Central memory CD8-positive, alpha-beta T cell (primary cell): ENCODE results near the gene MLANA.

Experiments
- ATAC-seq: fragments of 150-1000 bp; cut with Tn5 transposase; replicated peaks from 2 replicates; pipeline ENCODE4 v1.10.0; 2022; ENCODE audit warnings: mild to moderate bottlenecking, moderate FRiP score, moderate number of reproducible peaks; ENCODE audit not compliant: poor library complexity, severe bottlenecking; ENCODE audit errors: extremely low read depth
- DNase-seq, 2 donors: peaks; one replicate each; pipeline ENCODE4 v3.0.0; 2021; ENCODE audit warnings: low spot score in 2 of 2
- H3K27ac Mint-ChIP-seq: one replicate; pipeline ENCODE4 v1.8.0; 2022; ENCODE audit warnings: low read depth, mild to moderate bottlenecking, moderate library complexity, mixed read lengths
- H3K27me3 Mint-ChIP-seq: one replicate; pipeline ENCODE4 v1.8.0; 2022; ENCODE audit warnings: mixed read lengths
- H3K36me3 Mint-ChIP-seq: one replicate; pipeline ENCODE4 v1.8.0; 2022; ENCODE audit warnings: mild to moderate bottlenecking, moderate library complexity, mixed read lengths; ENCODE audit not compliant: insufficient read depth
- H3K4me1 Mint-ChIP-seq: one replicate; pipeline ENCODE4 v1.8.0; 2022; ENCODE audit warnings: mixed read lengths
- H3K4me3 Mint-ChIP-seq: one replicate; pipeline ENCODE4 v1.8.0; 2022; ENCODE audit warnings: mild to moderate bottlenecking, moderate library complexity, mixed read lengths
- H3K9me3 Mint-ChIP-seq: one replicate; pipeline ENCODE4 v1.8.0; 2022; ENCODE audit warnings: mixed read lengths

MLANA gene

DNA sequence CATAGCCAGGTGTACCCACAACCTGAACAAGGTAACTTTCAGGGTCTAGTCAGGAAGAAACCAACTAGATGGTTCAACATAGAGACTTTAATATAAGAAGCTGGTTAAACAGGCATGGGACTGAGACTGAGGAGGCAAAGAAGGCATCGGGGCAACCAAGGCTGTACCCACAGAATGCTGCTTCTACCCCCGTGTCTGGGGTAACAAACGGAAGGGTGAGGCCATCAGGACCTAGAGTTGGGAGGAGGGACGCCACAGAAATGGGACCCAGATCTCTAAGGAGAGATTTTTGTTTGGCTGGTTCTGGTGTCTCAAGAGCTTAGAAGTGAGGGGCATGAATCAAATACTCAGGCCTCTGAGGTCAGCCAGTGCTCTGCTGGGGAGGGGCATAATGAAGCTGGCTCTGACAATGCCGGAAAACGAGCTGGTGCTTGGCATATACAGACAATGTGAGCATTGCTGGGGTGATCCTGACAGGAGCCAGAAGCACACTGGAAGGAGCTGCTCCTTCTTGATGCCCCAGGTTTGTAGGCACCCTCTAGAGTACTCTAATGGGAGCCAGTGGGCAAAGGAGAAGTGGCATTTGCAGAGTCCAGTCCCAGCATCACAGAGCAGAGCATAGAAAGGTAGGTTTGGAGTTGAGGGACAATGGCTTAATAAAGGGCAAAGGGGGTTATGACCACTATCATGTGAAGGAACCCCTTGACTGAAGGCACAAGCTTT, 3.7 kb downstream of the MLANA start:
- H3K4me1 Mint-ChIP-seq, result no peaks in the 10 kb centered on the region
- peaks cover 2% of the 10 kb centered on the region for H3K36me3 Mint-ChIP-seq
- no peak overlapping the region for H3K27ac Mint-ChIP-seq
- no peak for ATAC-seq
- H3K9me3 Mint-ChIP-seq, result no peaks in the 10 kb centered on the region
- no peak overlapping the region for H3K4me3 Mint-ChIP-seq
- no peaks in the 10 kb centered on the region for H3K27me3 Mint-ChIP-seq
- DNase-seq, result no peak

DNA sequence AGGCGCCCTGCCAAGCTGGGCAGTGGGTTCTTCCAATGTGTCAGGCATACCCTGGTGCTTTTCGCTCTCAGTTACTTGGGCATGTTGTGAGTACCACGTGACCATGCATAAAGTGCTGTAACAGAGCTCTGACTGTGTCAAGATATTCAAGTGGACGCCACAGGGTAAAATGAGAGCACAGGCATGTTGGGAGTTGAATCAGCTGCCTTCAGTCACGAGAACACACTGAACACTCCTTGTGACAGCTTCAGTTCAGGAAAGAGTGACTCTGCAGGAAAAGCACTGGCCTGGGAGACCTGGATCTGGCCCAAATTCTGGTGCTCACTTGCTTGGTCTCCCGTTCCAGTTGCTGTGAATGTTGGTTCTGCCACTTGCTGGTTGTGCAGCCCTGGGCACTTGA, 5.1 kb downstream of the MLANA start:
- Mint-ChIP-seq H3K9me3 (no peaks in the 10 kb centered on the region), H3K27ac (no peak overlapping the region), H3K36me3 (no peaks in the 10 kb centered on the region), H3K4me3 (no peak overlapping the region), H3K27me3 (no peaks in the 10 kb centered on the region), H3K4me1 (no peaks in the 10 kb centered on the region)
- ATAC-seq, result no peak
- DNase-seq, result no peak

DNA sequence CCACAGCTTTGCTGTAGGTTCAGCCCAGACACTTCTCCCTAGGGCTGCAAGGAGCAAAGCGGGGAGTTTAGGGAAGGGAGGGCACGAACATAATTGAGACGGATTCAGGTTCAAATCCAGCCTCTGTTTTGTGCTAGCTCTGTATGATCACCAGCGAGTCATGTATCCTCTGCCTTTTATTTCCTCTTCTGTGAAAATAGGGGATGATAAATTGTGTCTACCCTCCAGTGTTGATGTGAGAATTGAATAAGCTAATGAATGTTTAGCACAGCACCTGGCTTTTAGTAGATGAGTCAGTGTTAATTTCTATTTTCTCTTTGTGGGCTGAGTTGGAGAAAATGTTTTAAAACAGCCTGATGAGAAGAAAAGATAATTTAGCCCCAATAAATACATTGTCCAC, 6.2 kb downstream of the MLANA start:
- Mint-ChIP-seq H3K4me1 (no peaks in the 10 kb centered on the region), H3K9me3 (no peaks in the 10 kb centered on the region), H3K27me3 (no peaks in the 10 kb centered on the region), H3K36me3 (no peaks in the 10 kb centered on the region), H3K4me3 (no peak overlapping the region), H3K27ac (no peak overlapping the region)
- no peak for ATAC-seq
- no peak for DNase-seq

DNA sequence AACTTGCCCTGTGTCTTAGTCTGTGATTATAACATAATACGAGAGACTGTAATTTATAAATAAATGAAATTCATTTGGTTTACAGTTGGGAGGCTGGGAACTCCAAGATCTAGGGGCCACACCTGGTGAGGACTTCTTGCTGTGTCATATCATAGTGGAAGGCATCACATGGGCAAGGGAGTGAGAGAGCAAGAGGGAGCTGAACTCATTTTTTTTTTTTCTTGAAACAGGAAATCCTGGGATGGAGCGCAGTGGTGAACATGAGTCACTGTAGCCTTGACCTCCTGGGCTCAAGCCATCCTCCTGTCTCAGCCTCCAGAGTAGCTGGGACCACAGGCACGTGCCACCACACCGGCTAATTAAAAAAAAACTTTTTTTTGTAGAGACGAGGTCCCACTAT, 7.2 kb downstream of the MLANA start:
- Mint-ChIP-seq H3K27ac (no peak overlapping the region), H3K4me3 (no peak overlapping the region), H3K27me3 (no peaks in the 10 kb centered on the region), H3K9me3 (no peaks in the 10 kb centered on the region), H3K36me3 (no peaks in the 10 kb centered on the region), H3K4me1 (no peaks in the 10 kb centered on the region)
- no peak for DNase-seq
- ATAC-seq, result no peak

DNA sequence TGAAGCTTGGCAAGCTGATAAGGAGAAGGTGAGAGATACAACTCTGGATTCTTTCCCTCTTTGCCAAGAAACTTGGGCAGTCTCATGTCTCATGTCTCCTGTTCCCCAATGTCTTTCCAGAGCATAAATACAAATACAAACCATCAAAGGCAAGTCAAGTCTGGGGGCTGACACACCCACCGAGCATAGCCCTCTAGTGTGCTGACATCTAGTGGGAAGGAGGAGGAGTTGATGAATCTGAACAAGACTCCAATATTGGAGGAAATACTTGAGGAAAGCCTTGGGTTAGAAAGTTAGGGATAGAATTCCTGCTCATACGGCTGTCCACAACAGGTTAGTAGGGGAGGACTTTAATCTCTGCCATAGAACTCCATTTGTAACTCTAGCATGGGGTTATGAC, 8.6 kb downstream of the MLANA start:
- DNase-seq (no peak), ATAC-seq (no peak)
- Mint-ChIP-seq H3K4me1 (no peaks in the 10 kb centered on the region), H3K27ac (no peak overlapping the region), H3K27me3 (no peaks in the 10 kb centered on the region), H3K36me3 (no peaks in the 10 kb centered on the region), H3K9me3 (no peaks in the 10 kb centered on the region), H3K4me3 (no peak overlapping the region)

DNA sequence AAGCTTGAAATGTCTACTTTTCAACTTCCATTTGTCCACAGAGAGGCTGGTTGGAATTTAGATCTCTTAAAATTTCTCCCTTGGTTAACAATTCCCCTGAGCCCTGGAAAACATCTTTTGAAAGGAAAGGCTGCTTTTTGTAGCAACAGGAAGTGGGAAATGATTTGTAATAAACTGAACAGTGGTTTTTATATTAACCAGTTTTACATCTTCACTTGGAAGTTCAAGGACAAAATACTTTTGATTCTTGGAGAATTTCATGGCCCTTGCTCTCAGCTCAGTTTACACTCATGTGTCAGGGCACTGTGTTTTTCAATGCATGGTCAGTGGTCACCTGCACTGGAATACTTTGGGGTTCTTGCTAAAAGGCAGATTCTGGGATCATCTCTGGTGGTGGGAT, 9.9 kb downstream of the MLANA start:
- Mint-ChIP-seq H3K27me3 (no peaks in the 10 kb centered on the region), H3K4me3 (no peak overlapping the region), H3K27ac (no peak overlapping the region), H3K36me3 (no peaks in the 10 kb centered on the region), H3K9me3 (no peaks in the 10 kb centered on the region), H3K4me1 (no peaks in the 10 kb centered on the region)
- DNase-seq (no peak), ATAC-seq (no peak)

DNA sequence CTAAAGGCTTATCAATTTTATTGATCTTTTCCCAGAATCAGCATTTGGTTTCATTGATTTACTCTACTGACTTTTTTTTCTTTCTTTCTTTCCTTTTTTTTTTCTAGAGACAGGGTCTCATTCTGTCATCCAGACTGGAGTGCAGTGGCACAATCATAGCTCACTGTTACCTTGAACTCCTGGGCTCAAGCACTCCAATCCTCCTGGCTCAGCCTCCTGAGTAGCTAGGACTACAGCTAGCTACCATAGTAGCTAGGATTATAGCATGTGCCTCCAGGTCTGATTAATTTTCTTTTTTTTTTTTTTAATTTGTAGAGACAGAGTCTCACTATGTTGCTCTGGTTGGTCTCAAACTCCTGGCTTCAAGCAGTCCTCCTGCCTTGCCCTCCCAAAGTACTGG, 11.7 kb downstream of the MLANA start:
- H3K4me3 Mint-ChIP-seq, result no peak overlapping the region
- no peaks in the 10 kb centered on the region for H3K27me3 Mint-ChIP-seq
- no peak for ATAC-seq
- DNase-seq, result no peak
- H3K9me3 Mint-ChIP-seq, result no peaks in the 10 kb centered on the region
- no peaks in the 10 kb centered on the region for H3K36me3 Mint-ChIP-seq
- H3K27ac Mint-ChIP-seq, result peak overlapping the region; percentile 36
- H3K4me1 Mint-ChIP-seq, result no peaks in the 10 kb centered on the region

DNA sequence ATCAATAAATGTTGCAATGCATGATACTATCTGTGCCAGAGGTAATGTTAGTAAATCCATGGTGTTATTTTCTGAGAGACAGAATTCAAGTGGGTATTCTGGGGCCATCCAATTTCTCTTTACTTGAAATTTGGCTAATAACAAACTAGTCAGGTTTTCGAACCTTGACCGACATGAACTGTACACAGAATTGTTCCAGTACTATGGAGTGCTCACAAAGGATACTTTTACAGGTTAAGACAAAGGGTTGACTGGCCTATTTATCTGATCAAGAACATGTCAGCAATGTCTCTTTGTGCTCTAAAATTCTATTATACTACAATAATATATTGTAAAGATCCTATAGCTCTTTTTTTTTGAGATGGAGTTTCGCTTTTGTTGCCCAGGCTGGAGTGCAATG, 18.2 kb downstream of the MLANA start:
- ATAC-seq, result no peak
- no peaks in the 10 kb centered on the region for H3K9me3 Mint-ChIP-seq
- H3K27me3 Mint-ChIP-seq, result no peaks in the 10 kb centered on the region
- no peak overlapping the region for H3K27ac Mint-ChIP-seq
- no peak overlapping the region for H3K4me3 Mint-ChIP-seq
- no peaks in the 10 kb centered on the region for H3K36me3 Mint-ChIP-seq
- DNase-seq, result no peak
- H3K4me1 Mint-ChIP-seq, result peaks cover 15% of the 10 kb centered on the region

DNA sequence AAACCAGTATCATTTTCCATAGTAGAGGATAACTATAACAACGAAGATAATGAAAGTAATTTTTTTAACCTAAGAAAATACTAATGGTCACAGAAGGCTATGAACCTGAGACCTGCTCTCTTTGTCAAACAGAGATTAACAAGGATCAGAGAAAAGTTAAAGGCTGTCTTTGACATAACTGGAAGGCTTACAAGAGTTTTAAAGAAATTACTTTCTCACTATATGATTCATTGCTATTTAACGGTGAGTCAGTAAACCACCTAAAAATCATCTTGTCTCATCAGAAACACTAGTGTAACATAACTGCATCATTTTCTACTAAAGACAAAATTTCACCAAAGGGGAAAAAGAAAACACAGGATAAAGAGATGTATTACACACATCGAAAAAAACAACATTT, 19.3 kb downstream of the MLANA start:
- Mint-ChIP-seq H3K9me3 (no peaks in the 10 kb centered on the region), H3K4me3 (no peak overlapping the region), H3K27ac (no peak overlapping the region), H3K36me3 (no peaks in the 10 kb centered on the region), H3K4me1 (peaks cover 15% of the 10 kb centered on the region), H3K27me3 (no peaks in the 10 kb centered on the region)
- DNase-seq (no peak), ATAC-seq (no peak)

DNA sequence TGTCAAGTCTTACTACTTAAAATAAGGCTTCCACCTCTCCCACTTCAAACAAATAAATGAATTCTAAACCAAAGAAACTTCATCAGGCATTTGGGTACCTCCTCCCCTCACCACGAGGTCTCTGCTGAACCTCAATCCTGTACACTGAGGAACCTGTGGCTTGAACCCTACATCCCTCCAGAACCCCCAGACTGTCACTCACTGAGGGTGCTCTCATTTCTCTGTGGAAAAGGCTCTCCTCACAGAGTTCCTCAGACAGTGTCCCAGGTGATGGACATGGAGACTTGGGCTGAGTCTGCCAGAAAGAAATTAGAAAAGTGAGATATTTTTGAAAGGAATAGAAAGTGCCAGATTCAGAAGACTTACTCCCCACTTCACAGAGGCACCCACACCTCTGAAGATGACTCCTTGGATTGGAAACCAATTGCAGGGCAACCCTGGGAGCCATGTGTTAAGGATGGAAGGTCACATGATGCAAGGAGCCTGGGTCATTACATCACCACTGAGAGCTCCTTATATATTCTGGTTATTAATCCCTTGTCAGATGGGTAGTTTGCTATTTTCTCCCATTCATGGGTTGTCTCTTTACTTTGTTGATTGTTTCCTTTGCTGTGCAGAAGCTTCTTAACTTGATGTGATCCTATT, 19.8 kb downstream of the MLANA start:
- no peaks in the 10 kb centered on the region for H3K9me3 Mint-ChIP-seq
- DNase-seq, result no peak
- H3K36me3 Mint-ChIP-seq, result no peaks in the 10 kb centered on the region
- ATAC-seq, result no peak
- peaks cover 15% of the 10 kb centered on the region for H3K4me1 Mint-ChIP-seq
- H3K27me3 Mint-ChIP-seq, result no peaks in the 10 kb centered on the region
- H3K27ac Mint-ChIP-seq, result no peak overlapping the region
- H3K4me3 Mint-ChIP-seq, result no peak overlapping the region

DNA sequence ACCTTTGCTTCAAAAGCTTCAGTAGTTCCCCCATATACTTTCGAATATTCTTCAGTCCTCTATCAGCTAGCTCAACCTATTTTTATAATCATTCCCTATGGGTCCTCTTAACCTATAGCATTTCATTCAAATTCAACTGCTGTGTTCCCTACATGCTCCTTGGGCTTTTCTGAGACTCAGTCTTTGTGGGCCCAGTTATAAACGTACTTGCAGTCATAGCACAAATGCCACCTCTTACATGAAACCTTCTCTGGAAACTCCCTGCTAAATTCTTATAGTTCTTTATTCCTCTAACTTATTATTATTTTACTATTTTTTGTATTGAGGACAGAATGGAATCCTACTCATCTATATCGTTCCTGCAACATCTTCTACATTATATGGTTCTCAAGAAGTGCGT, 24.7 kb downstream of the MLANA start:
- no peak overlapping the region for H3K4me3 Mint-ChIP-seq
- H3K27me3 Mint-ChIP-seq, result no peaks in the 10 kb centered on the region
- ATAC-seq (no peak), DNase-seq (no peak)
- H3K9me3 Mint-ChIP-seq, result no peaks in the 10 kb centered on the region
- H3K27ac Mint-ChIP-seq, result no peak overlapping the region
- H3K4me1 Mint-ChIP-seq, result peaks cover 21% of the 10 kb centered on the region
- H3K36me3 Mint-ChIP-seq, result peaks cover 3% of the 10 kb centered on the region

DNA sequence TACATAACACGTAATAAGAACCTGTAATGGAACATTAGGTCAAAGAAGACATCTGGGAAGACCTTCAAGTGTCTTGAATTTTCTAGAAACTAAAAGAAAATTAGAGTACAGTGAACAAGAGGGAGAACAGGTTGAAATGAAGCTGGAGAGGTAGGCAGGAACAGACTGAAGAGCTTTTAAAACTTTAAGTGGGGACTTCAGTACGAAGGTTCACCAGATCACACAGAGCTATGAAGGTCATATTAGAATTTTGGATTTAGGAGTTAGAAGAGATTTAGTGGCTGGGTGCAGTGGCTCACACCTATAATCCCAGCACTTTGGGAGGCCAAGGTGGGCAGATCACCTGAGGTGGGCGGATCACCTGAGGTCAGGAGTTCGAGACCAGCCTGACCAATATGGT, 26.6 kb downstream of the MLANA start:
- peaks cover 24% of the 10 kb centered on the region for H3K4me1 Mint-ChIP-seq
- H3K27ac Mint-ChIP-seq, result no peak overlapping the region

DNA sequence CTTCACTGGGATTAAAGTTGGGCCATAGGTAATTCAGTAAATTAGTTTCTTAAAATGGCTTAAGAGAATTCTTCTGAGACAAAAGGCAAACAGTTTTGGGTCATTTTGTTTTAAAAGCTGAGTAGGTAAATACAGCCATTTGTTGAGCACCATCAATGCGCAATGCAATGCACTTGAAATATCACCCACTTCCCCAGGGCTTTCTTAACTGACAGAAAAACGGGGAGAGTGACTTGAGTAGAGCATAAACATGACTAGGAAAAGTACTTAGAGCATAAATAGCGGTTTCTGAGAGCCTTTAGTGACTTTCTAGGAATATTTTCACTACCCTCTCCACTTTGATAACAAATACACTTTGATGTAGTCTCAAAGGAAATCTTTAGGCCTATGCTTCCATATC, 27.2 kb downstream of the MLANA start:
- H3K36me3 Mint-ChIP-seq, result peaks cover 17% of the 10 kb centered on the region
- H3K9me3 Mint-ChIP-seq, result no peaks in the 10 kb centered on the region
- H3K27me3 Mint-ChIP-seq, result no peaks in the 10 kb centered on the region
- H3K27ac Mint-ChIP-seq, result no peak overlapping the region
- no peak for DNase-seq
- H3K4me1 Mint-ChIP-seq, result peaks cover 30% of the 10 kb centered on the region
- H3K4me3 Mint-ChIP-seq, result no peak overlapping the region
- no peak for ATAC-seq

More for the DNA sequence above, 26.6 kb downstream of the MLANA start:
- no peaks in the 10 kb centered on the region for H3K27me3 Mint-ChIP-seq
- no peaks in the 10 kb centered on the region for H3K9me3 Mint-ChIP-seq
- DNase-seq (no peak), ATAC-seq (no peak)
- no peak overlapping the region for H3K4me3 Mint-ChIP-seq
- peaks cover 12% of the 10 kb centered on the region for H3K36me3 Mint-ChIP-seq
